MM.1S (cell line): ENCODE results near the gene CHFR.

Source experiments
- DNase-seq: peaks from one replicate; pipeline ENCODE4 v3.0.0-alpha.2; 2015
- H2AFZ ChIP-seq: fragments of 300-600 bp; sonication (generic); 2 replicates; pipeline ENCODE4 v1.6.0; 2016; ENCODE audit warnings: antibody characterized with exemption, low read length
- H3F3A ChIP-seq: fragments of 300-600 bp; sonication (generic); 2 replicates; pipeline ENCODE4 v1.6.1; 2016; ENCODE audit warnings: mild to moderate bottlenecking, antibody characterized with exemption, low read length, moderate library complexity, mixed read lengths; ENCODE audit not compliant: insufficient read depth
- H3K27ac ChIP-seq: fragments of 300-600 bp; sonication (generic); 2 replicates; pipeline ENCODE4 v1.5.1; 2016; ENCODE audit warnings: mild to moderate bottlenecking, low read length
- H3K27me3 ChIP-seq: fragments of 300-600 bp; sonication (generic); replicated peaks from 2 replicates; pipeline ENCODE4 v1.6.0; 2016; ENCODE audit warnings: low read length; ENCODE audit not compliant: insufficient read depth
- H3K36me3 ChIP-seq: fragments of 300-600 bp; sonication (generic); replicated peaks from 2 replicates; pipeline ENCODE4 v1.6.1; 2016; ENCODE audit warnings: mild to moderate bottlenecking, low read length, mixed read lengths; ENCODE audit not compliant: insufficient read depth
- H3K4me1 ChIP-seq: fragments of 300-600 bp; sonication (generic); 2 replicates; pipeline ENCODE4 v1.6.1; 2016; ENCODE audit warnings: low read length, mixed read lengths
- H3K4me2 ChIP-seq: fragments of 300-600 bp; sonication (generic); 2 replicates; pipeline ENCODE4 v1.6.0; 2016; ENCODE audit warnings: low read depth, low read length
- H3K4me3 ChIP-seq: fragments of 300-600 bp; sonication (generic); 2 replicates; pipeline ENCODE4 v1.5.1; 2016; ENCODE audit warnings: low read length, mixed read lengths
- H3K79me2 ChIP-seq: fragments of 300-600 bp; sonication (generic); 2 replicates; pipeline ENCODE4 v1.6.1; 2016; ENCODE audit warnings: mixed run types, low read length, mixed read lengths
- H3K9ac ChIP-seq: fragments of 300-600 bp; sonication (generic); 2 replicates; pipeline ENCODE4 v1.6.1; 2016; ENCODE audit warnings: low read length, mixed read lengths
- H3K9me2 ChIP-seq: fragments of 300-600 bp; sonication (generic); replicated peaks from 2 replicates; pipeline ENCODE4 v1.6.1; 2016; ENCODE audit warnings: mild to moderate bottlenecking, low read length, mixed read lengths; ENCODE audit not compliant: insufficient read depth
- H3K9me3 ChIP-seq: fragments of 300-600 bp; sonication (generic); replicated peaks from 2 replicates; pipeline ENCODE4 v1.6.1; 2016; ENCODE audit warnings: mild to moderate bottlenecking, low read length, mixed read lengths; ENCODE audit not compliant: insufficient read depth
- H4K20me1 ChIP-seq: fragments of 300-600 bp; sonication (generic); 2 replicates; pipeline ENCODE4 v1.6.1; 2016; ENCODE audit warnings: mild to moderate bottlenecking, low read length, moderate library complexity, mixed read lengths; ENCODE audit not compliant: insufficient read depth
- CTCF ChIP-seq: fragments of 300-600 bp; sonication (generic); IDR thresholded peaks from 2 replicates; pipeline ENCODE4 v1.5.1; 2016; ENCODE audit warnings: antibody characterized with exemption, low read length, mixed read lengths
- EZH2 ChIP-seq: fragments of 300-600 bp; sonication (generic); optimal IDR thresholded peaks from 2 replicates; pipeline ENCODE3; 2017; ENCODE audit warnings: low read depth, mild to moderate bottlenecking, antibody characterized with exemption, low read length, mixed read lengths
- EZH2phosphoT487 ChIP-seq: fragments of 300-600 bp; sonication (generic); IDR thresholded peaks from 2 replicates; pipeline ENCODE4 v1.6.1; 2018; ENCODE audit warnings: antibody characterized with exemption, low read length

Gene CHFR

GRCh38 chr12:132803888-132804287 lies 83.5 kb downstream of the CHFR start:
- no peaks in the 10 kb centered on the region for H3K27me3 ChIP-seq
- no peaks in the 10 kb centered on the region for H4K20me1 ChIP-seq
- no peak overlapping the region for H3K27ac ChIP-seq
- H3K4me1 ChIP-seq: no peaks in the 10 kb centered on the region
- H3K9me3 ChIP-seq: no peaks in the 10 kb centered on the region
- DNase-seq: no peak
- H3K4me2 ChIP-seq: no peak overlapping the region
- no peaks in the 10 kb centered on the region for H3K79me2 ChIP-seq
- no peak overlapping the region for H3K4me3 ChIP-seq
- H3K9ac ChIP-seq: no peak overlapping the region
- no peaks in the 10 kb centered on the region for H3K36me3 ChIP-seq
- no peaks in the 10 kb centered on the region for H3K9me2 ChIP-seq
- no peak for TF ChIP-seq EZH2phosphoT487
- no peaks in the 10 kb centered on the region for H3F3A ChIP-seq
- no peak overlapping the region for H2AFZ ChIP-seq

GRCh38 chr12:132803125-132803524 lies 84.3 kb downstream of the CHFR start:
- no peak overlapping the region for H3K9ac ChIP-seq
- H3K79me2 ChIP-seq: no peaks in the 10 kb centered on the region
- H3F3A ChIP-seq: no peaks in the 10 kb centered on the region
- no peak overlapping the region for H2AFZ ChIP-seq
- no peaks in the 10 kb centered on the region for H3K9me2 ChIP-seq
- no peaks in the 10 kb centered on the region for H3K27me3 ChIP-seq
- H3K4me2 ChIP-seq: no peak overlapping the region
- TF ChIP-seq EZH2phosphoT487 (no peak), EZH2 (no peak), CTCF (no peak)
- no peak overlapping the region for H3K27ac ChIP-seq
- no peaks in the 10 kb centered on the region for H3K9me3 ChIP-seq
- no peaks in the 10 kb centered on the region for H4K20me1 ChIP-seq
- no peaks in the 10 kb centered on the region for H3K36me3 ChIP-seq
- no peak overlapping the region for H3K4me3 ChIP-seq
- no peak for DNase-seq
- no peaks in the 10 kb centered on the region for H3K4me1 ChIP-seq

DNA sequence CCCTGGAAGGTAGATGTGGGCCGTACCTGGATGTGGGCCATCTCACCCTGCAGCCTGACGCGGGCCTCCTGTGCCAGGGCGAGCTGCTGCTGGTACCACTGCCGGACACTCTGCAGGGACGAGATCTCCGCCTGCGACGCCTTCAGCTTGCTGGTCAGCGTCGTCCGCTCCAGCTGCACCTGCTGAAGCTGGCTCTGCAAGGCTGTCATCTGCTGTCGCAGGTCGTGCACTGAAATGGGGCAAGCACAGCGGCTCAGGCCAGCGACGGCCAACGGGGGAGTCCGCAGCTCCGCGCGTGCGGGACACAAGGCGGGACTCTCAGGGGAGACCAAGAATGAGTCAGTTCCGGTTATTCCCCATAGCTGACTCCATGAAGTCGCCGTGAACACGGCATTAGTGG lies 85.7 kb downstream of the CHFR start:
- Histone ChIP-seq H4K20me1 (no peaks in the 10 kb centered on the region), H2AFZ (no peak overlapping the region), H3F3A (no peaks in the 10 kb centered on the region), H3K27ac (no peak overlapping the region), H3K79me2 (no peaks in the 10 kb centered on the region), H3K9me3 (no peaks in the 10 kb centered on the region), H3K4me2 (no peak overlapping the region), H3K36me3 (no peaks in the 10 kb centered on the region), H3K4me3 (no peak overlapping the region), H3K9me2 (no peaks in the 10 kb centered on the region), H3K27me3 (no peaks in the 10 kb centered on the region), H3K9ac (no peak overlapping the region), H3K4me1 (no peaks in the 10 kb centered on the region)
- DNase-seq: no peak
- TF ChIP-seq EZH2phosphoT487 (no peak), CTCF (no peak), EZH2 (no peak)

DNA sequence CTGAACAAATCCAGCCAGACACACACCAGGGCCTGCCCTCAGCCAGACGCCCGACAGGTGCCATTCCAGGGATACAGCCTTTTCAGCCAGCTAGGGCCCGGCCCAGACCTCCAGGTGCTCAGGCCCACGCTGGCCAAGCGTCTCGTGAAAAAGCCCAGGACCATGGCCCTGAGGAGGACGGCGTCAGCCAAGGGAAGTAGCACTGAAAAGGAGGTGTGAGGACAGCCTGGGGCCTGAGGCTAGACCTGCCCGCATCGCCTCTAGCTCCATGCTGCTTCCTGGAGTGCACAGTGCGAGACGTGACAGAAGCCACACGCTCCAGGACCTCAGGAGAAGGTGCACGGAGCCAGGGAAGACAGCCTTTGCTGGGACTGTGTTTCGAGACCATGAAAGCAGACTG lies 88.6 kb downstream of the CHFR start:
- Histone ChIP-seq H3K79me2 (no peaks in the 10 kb centered on the region), H3K4me1 (no peaks in the 10 kb centered on the region), H3K9me2 (no peaks in the 10 kb centered on the region), H3K9ac (no peak overlapping the region), H3F3A (no peaks in the 10 kb centered on the region), H4K20me1 (no peaks in the 10 kb centered on the region), H3K4me2 (no peak overlapping the region), H3K27me3 (no peaks in the 10 kb centered on the region), H3K4me3 (no peak overlapping the region), H3K36me3 (no peaks in the 10 kb centered on the region), H3K9me3 (no peaks in the 10 kb centered on the region), H2AFZ (no peak overlapping the region), H3K27ac (no peak overlapping the region)
- no peak for DNase-seq
- TF ChIP-seq CTCF (no peak), EZH2phosphoT487 (no peak), EZH2 (no peak)
